AG10803 (cell line): ENCODE data around the gene C1orf52.

Source experiments
- DNase-seq: peaks from one replicate; pipeline ENCODE4 v3.0.0; 2010; ENCODE audit warnings: low read depth
- H3K4me3 ChIP-seq: 2 replicates; pipeline ENCODE4 v1.5.1; 2011; ENCODE audit warnings: mild to moderate bottlenecking, low read length, control low read depth
- TF ChIP-seq, protein P1 (sequence below): conservative IDR thresholded peaks from 2 replicates; pipeline ENCODE4 v1.5.1; 2011; ENCODE audit warnings: mild to moderate bottlenecking, low read length, control low read depth, inconsistent platforms

C1orf52 gene

DNA sequence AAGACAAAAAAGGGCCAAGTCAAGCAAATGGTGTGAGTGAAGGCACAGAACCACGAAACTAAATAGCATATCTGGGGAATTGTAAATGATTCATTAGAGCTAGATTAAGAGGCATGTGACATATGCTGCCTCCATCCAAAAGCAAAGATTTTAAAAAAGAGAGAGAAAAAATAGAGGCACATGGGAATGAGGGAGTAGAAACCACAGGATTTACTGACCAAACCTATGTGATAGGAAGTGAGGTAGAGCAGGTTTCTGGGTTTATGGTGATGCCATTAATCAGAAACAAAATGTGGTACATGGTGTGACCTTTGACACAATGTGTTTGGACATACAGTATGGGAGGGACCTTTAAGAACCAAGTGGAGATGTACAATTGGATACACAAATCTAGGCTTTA lies 13.6 kb downstream of the C1orf52 start:
- no peak for DNase-seq
- TF ChIP-seq, protein P1, sequence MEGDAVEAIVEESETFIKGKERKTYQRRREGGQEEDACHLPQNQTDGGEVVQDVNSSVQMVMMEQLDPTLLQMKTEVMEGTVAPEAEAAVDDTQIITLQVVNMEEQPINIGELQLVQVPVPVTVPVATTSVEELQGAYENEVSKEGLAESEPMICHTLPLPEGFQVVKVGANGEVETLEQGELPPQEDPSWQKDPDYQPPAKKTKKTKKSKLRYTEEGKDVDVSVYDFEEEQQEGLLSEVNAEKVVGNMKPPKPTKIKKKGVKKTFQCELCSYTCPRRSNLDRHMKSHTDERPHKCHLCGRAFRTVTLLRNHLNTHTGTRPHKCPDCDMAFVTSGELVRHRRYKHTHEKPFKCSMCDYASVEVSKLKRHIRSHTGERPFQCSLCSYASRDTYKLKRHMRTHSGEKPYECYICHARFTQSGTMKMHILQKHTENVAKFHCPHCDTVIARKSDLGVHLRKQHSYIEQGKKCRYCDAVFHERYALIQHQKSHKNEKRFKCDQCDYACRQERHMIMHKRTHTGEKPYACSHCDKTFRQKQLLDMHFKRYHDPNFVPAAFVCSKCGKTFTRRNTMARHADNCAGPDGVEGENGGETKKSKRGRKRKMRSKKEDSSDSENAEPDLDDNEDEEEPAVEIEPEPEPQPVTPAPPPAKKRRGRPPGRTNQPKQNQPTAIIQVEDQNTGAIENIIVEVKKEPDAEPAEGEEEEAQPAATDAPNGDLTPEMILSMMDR, result no peak
- H3K4me3 ChIP-seq, result no peak overlapping the region

DNA sequence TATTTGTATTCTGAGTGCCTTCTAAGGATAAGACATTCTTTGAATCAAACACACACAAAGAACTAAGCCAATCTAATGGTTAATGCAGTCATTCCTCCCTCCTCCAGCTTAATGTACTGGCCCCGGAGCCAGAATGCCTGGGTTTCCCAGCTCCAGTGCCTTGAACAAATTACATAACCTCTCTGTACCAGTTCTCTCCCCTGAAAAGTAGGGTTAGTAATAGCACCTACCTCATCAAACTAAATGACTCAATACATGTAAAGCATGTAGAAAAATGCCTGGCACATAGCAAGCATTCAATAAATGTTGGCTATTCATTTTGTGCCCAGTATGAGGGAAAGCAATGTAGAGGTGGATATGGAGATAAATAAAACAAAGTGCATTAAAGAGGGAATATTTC lies 14.0 kb downstream of the C1orf52 start:
- H3K4me3 ChIP-seq, result no peak overlapping the region
- DNase-seq, result peak; percentile 55
- TF ChIP-seq, protein P1, result no peak

DNA sequence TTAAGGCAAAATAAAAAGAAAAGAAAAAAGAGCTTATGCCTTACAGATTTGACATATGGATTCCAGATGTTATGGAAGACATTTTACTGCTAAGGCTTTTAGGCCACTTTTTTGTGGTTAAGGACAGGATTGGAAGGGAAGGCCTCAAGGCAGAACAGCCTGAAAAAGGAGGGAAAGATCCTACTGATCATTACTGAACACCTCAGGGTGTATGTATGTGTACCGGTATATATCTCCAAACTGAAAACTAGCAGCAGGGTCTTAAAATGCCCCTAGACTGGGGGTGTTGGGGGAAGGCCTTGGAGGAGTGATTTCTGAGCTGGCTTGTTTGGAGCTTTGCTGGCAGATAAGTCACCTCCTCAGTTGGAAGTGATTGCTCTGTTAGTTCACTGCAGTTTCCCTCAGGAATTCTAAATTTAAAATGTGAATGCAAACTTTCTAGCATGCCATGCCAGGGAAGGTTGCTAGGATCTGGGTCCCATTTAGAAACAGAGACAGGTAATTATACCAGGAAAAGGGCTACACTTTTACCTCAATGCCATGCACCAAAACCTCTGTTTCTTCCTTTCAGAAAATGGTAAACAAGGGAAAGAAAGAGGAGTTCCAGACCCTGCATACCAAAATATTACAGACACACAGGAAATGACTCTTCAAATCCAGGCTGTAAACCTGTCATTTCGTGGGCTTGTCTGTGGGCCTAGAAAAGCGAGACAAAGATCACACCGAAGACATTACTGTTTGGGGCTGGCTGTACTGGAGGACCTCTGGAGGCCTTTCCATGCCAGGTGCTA lies 15.0 kb downstream of the C1orf52 start:
- no peak overlapping the region for H3K4me3 ChIP-seq
- TF ChIP-seq, protein P1, result peak; percentile 29
- peak; percentile 88 for DNase-seq

DNA sequence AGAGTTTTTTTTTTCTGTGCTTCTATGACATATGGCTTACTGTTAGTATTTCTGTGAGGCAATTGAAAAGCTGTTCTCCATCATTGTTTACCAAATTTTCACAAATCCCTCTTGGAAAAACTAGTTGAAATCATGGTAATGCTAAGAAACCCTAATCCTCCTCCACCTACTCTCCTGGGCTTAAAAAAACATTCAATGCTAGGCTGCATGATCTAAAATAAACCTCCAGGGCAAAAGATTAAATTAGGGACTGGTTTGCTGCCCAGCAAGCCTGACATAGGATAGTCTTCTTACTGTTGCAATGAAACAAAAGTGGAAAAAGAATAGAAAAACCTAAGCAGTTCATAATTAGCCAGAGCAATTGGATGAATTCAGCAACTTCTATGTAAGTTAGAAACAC lies 16.1 kb downstream of the C1orf52 start:
- TF ChIP-seq, protein P1, result no peak
- no peak for DNase-seq
- H3K4me3 ChIP-seq, result no peak overlapping the region

DNA sequence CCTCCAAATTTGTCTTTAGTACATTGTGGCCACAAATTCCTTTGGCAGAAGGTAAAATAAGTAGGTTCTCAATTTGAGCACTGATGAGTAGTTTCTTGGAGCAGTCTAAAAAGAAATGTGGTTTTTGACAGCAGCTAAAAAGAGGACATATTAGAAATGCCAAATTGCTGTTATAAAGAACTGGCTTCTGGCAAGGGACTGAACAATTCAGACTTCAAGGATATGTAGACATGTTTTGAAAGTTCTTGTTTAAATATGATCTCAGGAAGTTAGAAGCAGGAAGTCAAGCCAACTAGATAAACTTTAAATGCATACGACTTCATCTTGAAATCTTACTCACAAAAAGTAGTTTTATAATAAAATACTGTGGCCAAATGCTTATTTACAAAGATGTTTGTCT lies 18.8 kb downstream of the C1orf52 start:
- DNase-seq, result peak; percentile 24
- TF ChIP-seq, protein P1, result no peak
- H3K4me3 ChIP-seq, result no peak overlapping the region

DNA sequence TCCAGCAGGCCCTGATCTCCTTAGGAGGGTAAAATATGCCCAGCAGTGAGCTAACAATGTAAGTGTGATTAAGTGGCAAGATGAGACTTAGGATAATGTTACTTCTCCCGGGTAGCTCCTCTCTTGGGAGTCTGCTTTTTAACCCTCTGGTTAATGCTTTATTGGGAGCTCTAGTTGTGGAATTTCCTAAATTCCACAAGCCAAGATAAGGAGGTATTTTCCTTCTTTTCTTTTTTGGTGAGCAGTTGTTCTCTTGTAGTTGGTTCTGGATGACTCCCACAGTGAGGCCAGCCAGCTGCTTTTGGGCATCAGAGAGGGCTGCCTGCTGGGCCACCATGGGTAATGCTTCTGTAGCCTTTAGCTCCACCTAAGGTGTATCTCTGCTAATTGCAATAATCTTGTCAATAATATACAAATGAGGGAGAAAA lies 19.3 kb downstream of the C1orf52 start:
- TF ChIP-seq, protein P1, result peak; percentile 27
- DNase-seq, result peak; percentile 31
- H3K4me3 ChIP-seq, result no peak overlapping the region

DNA sequence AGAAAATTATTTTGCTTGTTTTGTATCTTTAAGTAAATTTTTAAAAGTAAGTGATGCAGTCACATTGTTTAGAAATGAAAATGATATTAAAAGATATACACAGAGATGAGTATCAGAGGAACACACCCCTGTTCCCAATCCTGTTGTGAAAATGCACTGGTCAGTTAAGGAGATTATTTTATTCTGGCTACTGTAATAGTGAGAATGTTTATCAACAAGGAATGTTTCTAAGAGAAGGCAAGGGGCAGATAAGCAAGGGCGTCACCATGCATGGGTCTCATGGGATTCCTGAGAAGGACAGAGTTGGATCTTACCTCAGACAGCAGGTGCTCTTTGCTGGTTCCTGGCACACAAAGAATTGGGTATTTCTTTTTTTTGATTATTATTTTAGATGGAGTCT lies 21.8 kb downstream of the C1orf52 start:
- H3K4me3 ChIP-seq, result no peak overlapping the region
- TF ChIP-seq, protein P1, result no peak
- DNase-seq, result no peak
